GM19240 (cell line): ENCODE data around the gene CACNA2D4.
A peak's percentile ranks its signal among the peaks of the same experiment; 100 is the strongest.

Experiments used
- DNase-seq: peaks from one replicate; pipeline ENCODE4 v3.0.0; 2011; ENCODE audit warnings: low spot score; ENCODE audit not compliant: insufficient read length

CACNA2D4 gene

GRCh38 chr12:1800401-1801302 is 117.8 kb downstream of the CACNA2D4 start:
- DNase-seq = no peak

DNA sequence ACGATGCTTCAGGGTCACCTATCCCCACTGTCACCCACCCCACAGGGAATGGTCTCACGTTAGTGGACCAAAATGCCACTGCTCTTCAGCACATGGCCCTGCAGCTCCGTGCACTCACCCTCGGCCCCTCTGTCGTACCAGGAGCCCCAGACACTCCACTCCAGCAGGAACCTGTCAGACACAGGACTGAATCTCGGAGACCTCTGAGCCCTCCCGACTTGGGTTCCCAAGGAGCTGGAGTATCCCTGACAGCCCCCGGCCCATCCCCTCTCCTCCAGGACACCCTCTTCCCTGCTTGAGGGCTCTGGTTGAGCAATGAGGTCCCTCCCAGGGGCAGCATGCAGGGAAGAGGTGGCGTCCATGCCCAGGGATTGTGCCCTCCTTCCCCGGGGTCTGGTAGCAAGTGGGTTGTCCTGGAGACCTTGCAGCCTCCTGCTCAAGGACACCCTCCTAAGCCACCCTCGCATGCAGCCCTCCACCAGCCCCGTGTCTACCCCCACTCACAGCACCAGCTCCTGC is 118.5 kb downstream of the CACNA2D4 start:
- DNase-seq = no peak

- no peak for DNase-seq
Measured at GRCh38 chr12:1799051-1799881, 119.2 kb downstream of the CACNA2D4 start.

GRCh38 chr12:1798641-1799020 is 119.8 kb downstream of the CACNA2D4 start:
- no peak for DNase-seq

- DNase-seq = no peak
Measured at GRCh38 chr12:1797991-1798640, 120.3 kb downstream of the CACNA2D4 start.

- no peak for DNase-seq
Measured at GRCh38 chr12:1797011-1797901, 121.2 kb downstream of the CACNA2D4 start.

GRCh38 chr12:1796515-1797010 is 121.9 kb downstream of the CACNA2D4 start:
- no peak for DNase-seq

DNA sequence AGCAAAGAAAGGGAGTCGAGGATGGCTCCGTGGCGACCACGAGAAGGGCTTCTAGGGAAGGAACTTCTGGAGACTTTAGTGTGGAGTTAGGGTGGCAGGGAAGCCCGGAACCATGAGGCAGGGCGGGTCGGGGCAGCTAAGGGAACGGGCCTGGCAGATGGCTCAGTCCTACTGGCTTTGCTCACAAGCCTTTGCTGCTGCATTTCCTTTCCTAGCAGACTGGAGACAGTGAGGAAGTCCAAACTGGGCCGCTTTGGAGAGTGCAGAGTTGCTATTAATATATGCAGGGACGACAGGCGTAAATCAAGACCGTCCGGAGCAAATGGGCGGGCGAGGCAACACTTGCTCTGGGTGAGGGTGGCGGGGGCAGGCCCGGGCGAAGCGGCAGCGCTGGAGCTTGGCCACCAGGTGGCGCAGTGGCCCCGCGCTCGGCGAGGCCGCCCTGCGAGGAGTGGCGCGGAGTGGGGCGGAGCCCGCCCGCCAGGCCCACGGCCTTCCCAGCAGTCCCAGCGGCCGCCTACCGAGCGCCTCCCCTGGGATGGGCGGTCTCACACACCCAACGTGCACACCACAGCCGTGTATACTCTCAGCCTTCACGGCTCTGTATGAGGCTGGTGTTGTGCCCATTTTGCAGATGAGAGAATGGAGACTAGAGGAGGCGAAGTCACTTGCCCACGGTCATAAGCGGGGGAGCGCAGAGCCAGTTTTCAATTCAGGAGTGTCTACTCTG is 122.5 kb downstream of the CACNA2D4 start:
- peak; percentile 80 for DNase-seq

DNA sequence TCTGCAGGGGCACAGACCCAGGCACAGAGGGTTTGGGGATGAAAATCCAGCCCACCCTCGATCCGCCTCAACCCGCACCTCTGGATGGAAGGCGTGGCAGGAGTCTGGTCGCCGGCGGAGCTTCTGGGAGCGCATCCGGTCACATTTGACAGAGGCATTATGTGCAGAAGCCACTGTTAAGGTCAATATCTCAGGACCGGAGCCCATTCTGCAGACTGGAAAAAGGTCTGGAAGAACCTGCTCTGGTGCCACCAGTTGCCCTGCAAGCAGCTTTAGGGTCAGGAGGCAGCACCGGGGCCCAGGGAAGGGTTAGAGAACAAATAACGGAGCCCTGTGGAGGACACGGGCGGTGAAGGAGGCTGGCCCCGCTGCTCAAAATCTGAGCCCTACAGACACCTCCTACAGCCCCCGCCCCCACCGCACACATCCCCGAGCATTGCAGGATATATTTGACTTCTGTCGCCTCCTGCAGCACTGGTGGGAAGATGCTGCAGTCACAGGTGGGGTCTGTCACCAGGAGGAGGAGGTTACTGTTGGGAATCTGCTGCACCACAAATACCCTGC is 123.1 kb downstream of the CACNA2D4 start:
- no peak for DNase-seq

GRCh38 chr12:1794440-1795090 is 123.9 kb downstream of the CACNA2D4 start:
- no peak for DNase-seq

GRCh38 chr12:1793426-1794210 is 124.8 kb downstream of the CACNA2D4 start:
- DNase-seq = no peak

DNA sequence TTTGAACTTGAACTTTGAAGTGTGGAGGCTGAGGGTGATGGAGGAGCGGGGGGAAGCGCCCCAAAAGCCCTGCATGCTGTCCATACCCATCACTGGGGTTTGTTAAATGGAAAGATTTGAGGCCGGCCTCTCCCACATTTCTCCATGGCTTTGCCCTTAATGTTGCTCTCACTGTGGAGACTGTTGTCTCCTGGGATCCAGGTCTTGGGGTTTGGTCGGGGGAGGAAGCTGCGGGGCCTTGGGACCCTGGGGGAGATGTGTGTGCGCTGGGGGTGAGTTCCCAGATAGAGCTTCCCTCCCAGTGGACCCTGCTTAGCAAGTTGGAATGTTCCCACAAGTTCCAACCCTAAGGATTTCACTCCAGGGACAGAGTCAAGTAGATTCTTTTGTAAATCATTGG is 126.0 kb downstream of the CACNA2D4 start:
- DNase-seq = no peak

- DNase-seq = no peak
Measured at GRCh38 chr12:1791104-1791841, 127.2 kb downstream of the CACNA2D4 start.

DNA sequence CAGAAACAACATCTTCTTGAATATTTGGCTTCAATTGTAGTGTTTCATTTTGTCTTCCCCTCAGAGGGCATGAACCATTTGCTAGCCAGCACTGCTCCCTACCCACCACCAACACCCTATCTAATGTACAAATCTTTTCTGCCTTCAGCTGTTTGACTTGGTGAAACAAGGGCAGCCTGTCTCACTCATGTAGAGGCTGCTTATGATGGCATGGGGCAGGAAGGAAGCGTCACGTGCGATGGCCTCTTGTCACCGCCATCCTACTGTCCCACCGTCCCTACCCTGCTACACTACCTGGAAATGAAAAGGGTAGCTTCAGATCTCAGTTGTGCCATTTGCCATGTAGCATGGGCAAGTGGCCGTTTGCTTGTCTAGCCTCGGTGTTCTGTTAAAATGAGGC is 128.0 kb downstream of the CACNA2D4 start:
- DNase-seq = no peak

- DNase-seq = no peak
Measured at GRCh38 chr12:1787714-1788113, 130.7 kb downstream of the CACNA2D4 start.

DNA sequence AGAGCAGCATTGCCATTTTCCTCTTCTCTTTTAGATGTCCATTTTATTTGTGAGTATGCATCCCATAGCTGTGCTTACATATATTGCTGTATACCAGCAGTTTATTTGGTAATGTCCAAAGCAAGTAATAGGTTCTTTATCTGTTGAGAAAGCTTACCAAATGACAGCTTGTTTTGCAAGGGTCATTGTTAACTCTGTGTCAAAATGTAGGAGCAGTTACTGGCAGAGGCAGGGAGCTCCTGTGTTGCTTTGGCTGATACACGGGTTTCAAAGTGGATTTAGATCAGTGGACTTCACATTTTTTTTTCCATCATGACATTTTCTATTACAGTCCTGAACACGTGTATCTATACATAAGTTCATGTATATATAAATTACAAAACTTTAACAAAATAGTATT is 136.2 kb downstream of the CACNA2D4 start:
- no peak for DNase-seq

DNA sequence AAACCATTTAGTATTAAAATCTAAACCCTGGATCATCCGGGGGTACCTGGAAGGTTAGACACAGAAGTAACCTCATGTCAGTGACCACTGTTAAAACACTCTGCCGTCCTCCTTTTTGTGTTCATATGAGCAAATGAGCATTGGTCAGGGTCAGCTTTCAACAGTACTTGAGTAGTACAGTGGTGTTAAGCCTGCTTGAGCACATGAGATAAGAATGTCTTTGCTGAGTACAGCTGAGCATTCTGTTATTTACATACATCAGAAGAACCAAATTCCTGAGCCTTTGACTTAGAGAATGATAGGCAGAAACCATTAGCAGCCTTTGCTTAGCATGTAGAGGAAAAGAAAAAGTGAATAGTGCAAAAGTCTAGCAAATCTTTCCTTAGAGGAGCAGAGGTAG is 136.7 kb downstream of the CACNA2D4 start:
- no peak for DNase-seq
